ENCODE measurements around the gene MYDGF.

MYDGF gene

DNA sequence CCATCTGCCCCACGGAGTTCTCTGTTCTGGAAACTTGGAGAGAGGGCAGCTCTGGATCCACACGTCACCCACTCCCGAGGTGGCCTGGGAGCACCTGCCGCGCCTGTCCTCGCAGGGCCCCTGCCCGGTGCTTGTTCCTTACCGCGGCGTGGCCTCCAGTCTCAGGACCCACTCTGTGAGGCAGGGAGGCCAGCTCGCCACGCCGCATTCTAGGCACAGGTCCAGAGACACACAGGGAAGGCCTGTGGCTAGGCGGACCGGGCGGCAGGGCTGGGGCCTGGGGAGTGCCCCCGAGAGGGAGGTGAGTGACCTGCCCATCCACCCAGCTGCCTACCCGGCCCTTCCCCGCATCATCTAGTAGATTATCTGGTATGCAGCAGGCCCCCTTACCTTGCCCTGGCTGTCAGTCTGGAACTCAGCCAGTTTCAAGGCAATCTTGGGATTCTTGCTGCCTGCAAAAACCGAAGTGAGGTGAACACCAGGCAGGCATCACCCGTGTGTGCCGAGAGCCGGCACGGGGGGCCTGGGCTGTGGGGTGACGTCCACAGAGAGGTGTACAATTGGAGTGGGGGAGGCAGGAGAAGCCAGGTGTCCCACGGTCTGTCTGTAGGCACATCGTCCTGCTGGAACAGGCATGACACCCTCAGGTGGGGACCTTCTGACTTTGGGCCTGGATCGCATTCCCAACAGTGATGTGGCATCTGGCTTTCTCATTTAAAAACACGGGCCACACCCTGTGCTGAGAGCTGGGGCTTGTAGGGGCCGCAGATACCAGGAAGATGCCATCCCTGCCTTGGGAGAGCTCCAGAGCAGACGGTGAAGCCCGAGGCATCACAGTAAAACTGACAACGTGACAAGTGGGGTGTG lies 29.9 kb upstream of the MYDGF start:
- Histone ChIP-seq H3K27ac (ENCODE audit: low read depth, low read length) (no peak overlapping the region), H3K4me3 (ENCODE audit: low read length) (no peak overlapping the region), H3K4me1 (ENCODE audit: insufficient read depth, low read length) (no peaks in the 10 kb centered on the region), H3K9me3 (ENCODE audit: insufficient read depth, low read depth, low read length) (no peaks in the 10 kb centered on the region), H3K36me3 (ENCODE audit: insufficient read depth, low read length) (peaks cover 88% of the 10 kb centered on the region), H3K27me3 (ENCODE audit: insufficient read depth, low read length) (no peaks in the 10 kb centered on the region), H3K9ac (ENCODE audit: low read depth, low read length) (no peak overlapping the region)
- WGBS = 95% methylated on average over 33 of the region's 33 CpGs

DNA sequence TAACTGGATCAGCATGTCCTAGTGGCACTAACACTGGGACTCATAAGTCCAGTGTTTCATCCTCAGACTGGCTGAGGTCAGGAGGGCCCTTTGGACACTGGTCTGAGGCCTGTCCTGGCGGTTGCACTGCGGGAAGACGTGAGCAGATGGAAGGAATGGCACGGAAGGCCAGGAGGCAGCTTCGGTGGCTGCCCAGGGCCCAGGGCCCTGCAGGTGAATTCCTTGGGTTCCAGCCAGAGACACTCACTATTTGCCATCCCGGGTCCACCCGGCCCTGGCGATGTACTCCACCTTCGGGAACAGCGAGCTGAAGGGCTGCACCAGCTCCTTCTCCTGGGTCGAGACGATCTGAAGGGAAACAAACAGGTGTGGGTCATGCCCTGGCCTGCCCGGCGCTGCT lies 27.2 kb upstream of the MYDGF start:
- no peak overlapping the region for H3K27ac ChIP-seq (ENCODE audit: low read depth, low read length)
- H3K36me3 ChIP-seq (ENCODE audit: insufficient read depth, low read length) = peaks cover 83% of the 10 kb centered on the region
- H3K27me3 ChIP-seq (ENCODE audit: insufficient read depth, low read length) = no peaks in the 10 kb centered on the region
- H3K9me3 ChIP-seq (ENCODE audit: insufficient read depth, low read depth, low read length) = no peaks in the 10 kb centered on the region
- H3K9ac ChIP-seq (ENCODE audit: low read depth, low read length) = no peak overlapping the region
- 97% methylated on average over 14 of the region's 14 CpGs for WGBS
- H3K4me3 ChIP-seq (ENCODE audit: low read length) = no peak overlapping the region
- H3K4me1 ChIP-seq (ENCODE audit: insufficient read depth, low read length) = no peaks in the 10 kb centered on the region

DNA sequence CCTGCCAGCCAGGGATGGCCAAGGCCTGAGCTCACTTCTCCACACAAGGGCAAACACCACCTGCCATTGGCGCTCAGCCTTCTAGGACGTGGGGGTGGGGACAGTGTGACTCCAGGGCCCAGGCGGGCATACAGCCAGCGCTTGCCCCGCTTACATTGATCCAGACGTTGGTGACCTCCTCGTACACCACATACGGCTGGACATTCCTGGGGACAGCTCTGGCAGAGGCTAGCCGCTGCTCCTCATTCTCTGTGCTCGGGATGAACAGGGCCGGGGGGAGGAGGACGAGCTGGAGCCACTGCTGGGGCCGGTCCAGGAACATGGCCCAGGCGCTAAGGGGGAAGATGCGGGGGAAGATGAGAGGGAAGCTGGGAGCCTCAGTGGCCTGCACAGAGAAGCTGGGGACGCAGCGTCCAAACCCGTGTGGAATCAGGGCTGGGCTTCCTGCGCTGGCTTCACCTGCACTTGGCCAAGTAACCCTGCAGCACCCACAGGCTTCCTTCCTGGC lies 25.1 kb upstream of the MYDGF start:
- no peak overlapping the region for H3K9ac ChIP-seq (ENCODE audit: low read depth, low read length)
- no peaks in the 10 kb centered on the region for H3K4me1 ChIP-seq (ENCODE audit: insufficient read depth, low read length)
- WGBS = 94% methylated on average over 19 of the region's 19 CpGs
- no peaks in the 10 kb centered on the region for H3K27me3 ChIP-seq (ENCODE audit: insufficient read depth, low read length)
- no peak overlapping the region for H3K27ac ChIP-seq (ENCODE audit: low read depth, low read length)
- no peak overlapping the region for H3K4me3 ChIP-seq (ENCODE audit: low read length)
- peaks cover 72% of the 10 kb centered on the region for H3K36me3 ChIP-seq (ENCODE audit: insufficient read depth, low read length)
- no peaks in the 10 kb centered on the region for H3K9me3 ChIP-seq (ENCODE audit: insufficient read depth, low read depth, low read length)

DNA sequence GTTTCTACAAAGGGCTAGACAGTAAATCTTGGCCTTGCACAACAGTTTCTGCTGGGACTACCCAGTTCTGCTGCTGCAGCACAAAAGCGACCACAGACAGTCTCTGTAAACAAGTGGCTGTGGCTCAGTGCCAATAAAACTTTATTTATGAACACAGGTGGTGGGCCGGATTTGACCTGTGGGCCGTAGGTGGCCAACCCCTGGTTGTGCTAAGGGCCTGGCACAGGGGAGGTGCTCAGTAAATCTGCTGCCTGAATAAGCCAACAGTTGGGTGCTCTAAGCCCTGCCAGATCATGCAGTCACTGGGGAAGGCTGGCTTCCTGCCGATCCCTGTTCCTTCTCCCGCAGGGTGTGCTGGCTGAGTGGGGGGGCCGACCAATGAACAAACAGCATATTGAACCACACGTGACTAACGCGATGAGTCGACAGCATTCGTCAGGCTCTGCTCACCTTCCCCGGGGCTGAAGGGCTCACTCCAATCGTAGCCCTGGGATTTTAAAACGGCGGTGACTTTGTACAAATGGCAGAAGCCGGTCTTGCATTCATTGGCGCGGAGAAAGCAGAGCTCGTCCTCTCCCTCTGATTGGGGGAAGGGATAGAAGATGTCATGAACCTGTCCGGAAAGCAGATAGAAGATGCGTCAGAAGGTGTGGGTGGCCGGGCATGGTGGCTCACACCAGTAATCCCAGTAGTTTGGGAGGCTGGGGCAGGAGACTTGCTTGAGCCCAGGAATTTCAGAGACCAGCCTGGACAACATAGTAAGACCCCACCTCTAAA lies 24.3 kb upstream of the MYDGF start:
- H3K27me3 ChIP-seq (ENCODE audit: insufficient read depth, low read length) = no peaks in the 10 kb centered on the region
- no peaks in the 10 kb centered on the region for H3K4me1 ChIP-seq (ENCODE audit: insufficient read depth, low read length)
- H3K36me3 ChIP-seq (ENCODE audit: insufficient read depth, low read length) = peaks cover 72% of the 10 kb centered on the region
- 95% methylated on average over 22 of the region's 22 CpGs for WGBS
- H3K9me3 ChIP-seq (ENCODE audit: insufficient read depth, low read depth, low read length) = no peaks in the 10 kb centered on the region
- no peak overlapping the region for H3K27ac ChIP-seq (ENCODE audit: low read depth, low read length)
- no peak overlapping the region for H3K4me3 ChIP-seq (ENCODE audit: low read length)
- no peak overlapping the region for H3K9ac ChIP-seq (ENCODE audit: low read depth, low read length)

DNA sequence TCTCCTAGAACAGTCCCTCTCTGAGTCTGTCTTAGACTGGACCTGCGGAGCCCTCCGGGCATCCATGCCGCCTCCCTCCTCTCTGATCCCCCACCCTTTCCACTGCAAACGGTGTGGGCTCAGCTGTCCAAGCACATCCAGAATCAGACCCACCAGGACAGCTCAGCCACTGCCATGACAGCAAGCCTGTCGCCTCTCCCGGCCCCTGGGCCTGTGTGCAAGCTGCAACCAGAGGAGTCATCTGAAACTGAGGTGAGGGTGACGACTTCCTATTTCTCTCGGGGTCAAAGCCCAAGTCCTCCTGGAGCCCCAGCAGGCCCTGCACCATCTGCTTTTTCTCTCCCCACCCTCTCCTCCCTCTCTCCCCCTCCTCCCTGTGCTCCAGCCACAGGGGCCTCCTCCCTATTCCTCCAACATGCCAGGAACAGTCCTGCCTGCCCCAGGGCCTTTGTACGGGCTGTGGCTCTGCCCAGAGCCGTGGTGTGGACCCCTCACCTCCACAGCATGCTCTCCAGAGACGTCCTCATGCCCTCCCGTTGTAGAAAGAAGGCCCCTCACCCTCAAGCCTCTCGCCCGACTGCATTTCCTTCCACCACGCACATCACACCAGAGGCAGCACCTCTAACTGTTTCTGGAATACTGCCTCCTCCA lies 23.5 kb upstream of the MYDGF start:
- WGBS = 94% methylated on average over 15 of the region's 15 CpGs
- no peaks in the 10 kb centered on the region for H3K27me3 ChIP-seq (ENCODE audit: insufficient read depth, low read length)
- H3K9me3 ChIP-seq (ENCODE audit: insufficient read depth, low read depth, low read length) = no peaks in the 10 kb centered on the region
- H3K36me3 ChIP-seq (ENCODE audit: insufficient read depth, low read length) = peaks cover 74% of the 10 kb centered on the region
- no peak overlapping the region for H3K4me3 ChIP-seq (ENCODE audit: low read length)
- H3K27ac ChIP-seq (ENCODE audit: low read depth, low read length) = no peak overlapping the region
- no peaks in the 10 kb centered on the region for H3K4me1 ChIP-seq (ENCODE audit: insufficient read depth, low read length)
- H3K9ac ChIP-seq (ENCODE audit: low read depth, low read length) = no peak overlapping the region

DNA sequence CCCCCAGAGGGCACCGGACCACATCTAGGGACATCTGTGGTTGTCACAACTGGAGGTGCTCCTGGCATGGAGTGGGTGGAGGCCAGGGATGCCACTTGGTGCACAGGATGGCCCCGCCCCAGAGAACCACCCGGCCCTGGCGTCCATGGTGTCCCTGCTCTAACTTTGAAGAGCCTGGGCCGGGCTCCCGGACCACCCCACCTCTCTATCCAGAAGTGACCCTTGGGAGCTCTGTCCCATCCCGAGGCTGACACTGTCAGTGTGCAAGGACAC lies 22.9 kb upstream of the MYDGF start:
- H3K4me3 ChIP-seq (ENCODE audit: low read length) = no peak overlapping the region
- no peak overlapping the region for H3K9ac ChIP-seq (ENCODE audit: low read depth, low read length)
- H3K9me3 ChIP-seq (ENCODE audit: insufficient read depth, low read depth, low read length) = no peaks in the 10 kb centered on the region
- WGBS = 95% methylated on average over 7 of the region's 7 CpGs
- no peak overlapping the region for H3K27ac ChIP-seq (ENCODE audit: low read depth, low read length)
- H3K36me3 ChIP-seq (ENCODE audit: insufficient read depth, low read length) = peaks cover 74% of the 10 kb centered on the region
- no peaks in the 10 kb centered on the region for H3K4me1 ChIP-seq (ENCODE audit: insufficient read depth, low read length)
- no peaks in the 10 kb centered on the region for H3K27me3 ChIP-seq (ENCODE audit: insufficient read depth, low read length)

DNA sequence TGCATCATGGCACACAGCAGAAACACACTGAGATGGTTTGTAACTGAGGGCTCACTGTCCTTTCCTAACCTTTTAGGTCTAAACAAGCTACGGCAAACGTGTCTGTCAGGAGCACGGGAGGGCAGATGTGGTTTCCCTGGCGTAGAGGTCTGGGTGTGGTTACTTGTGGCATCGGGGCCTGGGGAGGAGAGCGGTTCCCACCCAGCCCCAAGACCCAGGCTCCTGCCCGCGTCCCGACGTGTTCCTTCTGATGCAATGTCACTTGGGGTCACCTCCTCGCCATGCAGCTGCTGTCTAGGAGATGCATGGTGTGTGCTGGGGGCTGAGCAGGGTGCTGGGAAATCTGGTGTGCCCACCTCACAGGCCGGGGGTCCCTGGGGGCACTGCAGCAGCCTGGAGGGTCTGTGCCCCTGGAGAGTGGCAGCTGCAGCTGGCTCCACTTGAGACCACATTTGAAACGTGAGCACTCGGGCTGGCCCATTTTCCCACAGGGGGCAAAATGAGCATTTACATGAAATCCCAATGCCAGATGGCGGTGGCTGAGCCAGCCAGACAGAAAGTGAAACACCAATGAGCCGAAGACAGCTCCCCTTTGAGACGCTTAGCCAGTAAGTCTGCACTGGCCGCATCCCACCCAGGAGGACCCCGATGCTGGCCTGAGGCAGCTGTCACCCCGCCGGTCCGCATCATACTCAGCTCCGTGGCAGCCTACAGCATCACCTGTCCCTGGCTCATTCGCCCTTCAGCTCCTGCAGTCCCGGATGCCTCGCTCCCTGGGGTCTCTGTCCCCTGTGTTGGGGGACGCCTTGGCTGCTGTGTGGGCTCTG lies 22.3 kb upstream of the MYDGF start:
- H3K27me3 ChIP-seq (ENCODE audit: insufficient read depth, low read length) = no peaks in the 10 kb centered on the region
- no peak overlapping the region for H3K9ac ChIP-seq (ENCODE audit: low read depth, low read length)
- peaks cover 71% of the 10 kb centered on the region for H3K36me3 ChIP-seq (ENCODE audit: insufficient read depth, low read length)
- no peak overlapping the region for H3K27ac ChIP-seq (ENCODE audit: low read depth, low read length)
- no peaks in the 10 kb centered on the region for H3K9me3 ChIP-seq (ENCODE audit: insufficient read depth, low read depth, low read length)
- no peaks in the 10 kb centered on the region for H3K4me1 ChIP-seq (ENCODE audit: insufficient read depth, low read length)
- H3K4me3 ChIP-seq (ENCODE audit: low read length) = no peak overlapping the region
- 95% methylated on average over 27 of the region's 27 CpGs for WGBS

DNA sequence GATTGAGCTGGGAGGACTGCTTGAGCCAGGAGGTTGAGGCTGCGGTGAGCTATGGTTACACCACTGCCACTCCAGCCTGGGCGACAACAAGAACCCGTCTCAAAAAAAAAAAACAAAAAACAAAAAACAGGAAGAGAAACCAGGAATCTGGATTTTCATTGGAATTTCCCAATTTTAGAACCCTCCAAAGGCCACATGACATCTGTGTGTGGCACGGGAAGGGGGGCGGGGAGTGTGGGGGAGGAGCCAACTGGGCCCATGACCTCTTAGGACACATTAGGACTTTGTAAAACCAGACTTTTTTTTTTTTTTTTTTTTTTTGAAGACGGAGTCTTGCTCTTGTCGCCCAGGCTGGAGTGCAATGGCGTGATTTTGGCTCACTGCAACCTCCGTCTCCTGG lies 21.2 kb upstream of the MYDGF start:
- H3K27ac ChIP-seq (ENCODE audit: low read depth, low read length) = no peak overlapping the region
- no peaks in the 10 kb centered on the region for H3K27me3 ChIP-seq (ENCODE audit: insufficient read depth, low read length)
- no peaks in the 10 kb centered on the region for H3K4me1 ChIP-seq (ENCODE audit: insufficient read depth, low read length)
- peaks cover 70% of the 10 kb centered on the region for H3K36me3 ChIP-seq (ENCODE audit: insufficient read depth, low read length)
- H3K9me3 ChIP-seq (ENCODE audit: insufficient read depth, low read depth, low read length) = no peaks in the 10 kb centered on the region
- no peak overlapping the region for H3K9ac ChIP-seq (ENCODE audit: low read depth, low read length)
- no peak overlapping the region for H3K4me3 ChIP-seq (ENCODE audit: low read length)
- WGBS = 99% methylated on average over 9 of the region's 9 CpGs

DNA sequence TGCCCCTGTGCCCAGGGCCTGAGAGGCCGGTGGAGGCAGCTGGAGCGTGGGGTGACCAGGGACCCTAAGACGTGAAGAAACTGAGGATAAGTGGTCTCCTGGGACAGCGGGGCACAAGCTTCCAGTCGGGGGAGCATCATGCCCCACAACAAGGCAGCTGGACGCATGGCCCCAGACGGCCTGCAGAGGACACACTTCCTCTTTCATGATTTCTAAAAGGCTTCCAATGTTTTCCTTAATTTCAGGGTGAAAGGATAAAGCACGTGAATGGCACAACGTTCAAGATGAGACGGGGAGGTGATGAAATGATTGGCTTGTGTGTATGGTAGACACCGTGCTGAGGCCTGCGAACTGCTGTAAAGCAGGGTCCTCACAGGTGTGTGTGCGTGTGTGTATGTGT lies 20.2 kb upstream of the MYDGF start:
- no peak overlapping the region for H3K4me3 ChIP-seq (ENCODE audit: low read length)
- H3K36me3 ChIP-seq (ENCODE audit: insufficient read depth, low read length) = peaks cover 67% of the 10 kb centered on the region
- 90% methylated on average over 13 of the region's 13 CpGs for WGBS
- no peaks in the 10 kb centered on the region for H3K4me1 ChIP-seq (ENCODE audit: insufficient read depth, low read length)
- no peaks in the 10 kb centered on the region for H3K27me3 ChIP-seq (ENCODE audit: insufficient read depth, low read length)
- H3K9me3 ChIP-seq (ENCODE audit: insufficient read depth, low read depth, low read length) = no peaks in the 10 kb centered on the region
- no peak overlapping the region for H3K27ac ChIP-seq (ENCODE audit: low read depth, low read length)
- no peak overlapping the region for H3K9ac ChIP-seq (ENCODE audit: low read depth, low read length)

DNA sequence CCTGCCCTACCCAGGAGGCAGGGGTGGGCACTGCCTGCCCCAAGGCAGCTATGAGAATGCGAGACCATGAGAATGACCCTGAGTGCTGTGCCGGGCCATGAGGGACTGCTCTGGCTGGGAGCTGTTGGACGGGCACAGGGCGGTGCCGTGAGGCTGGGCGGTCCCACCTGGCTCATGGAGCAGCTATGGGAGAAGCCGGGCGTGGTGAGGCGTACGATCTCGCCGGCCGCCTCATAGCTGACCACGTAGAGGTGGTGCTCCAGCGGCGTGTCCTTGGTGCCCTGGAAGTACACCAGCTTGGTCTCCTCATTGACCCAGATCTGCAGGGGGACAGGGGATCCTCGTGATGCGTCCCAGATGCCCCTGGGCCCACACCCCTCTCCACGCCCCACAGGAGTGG lies 19.3 kb upstream of the MYDGF start:
- no peaks in the 10 kb centered on the region for H3K27me3 ChIP-seq (ENCODE audit: insufficient read depth, low read length)
- no peak overlapping the region for H3K27ac ChIP-seq (ENCODE audit: low read depth, low read length)
- no peaks in the 10 kb centered on the region for H3K9me3 ChIP-seq (ENCODE audit: insufficient read depth, low read depth, low read length)
- peaks cover 65% of the 10 kb centered on the region for H3K36me3 ChIP-seq (ENCODE audit: insufficient read depth, low read length)
- WGBS = 97% methylated on average over 19 of the region's 19 CpGs
- no peak overlapping the region for H3K9ac ChIP-seq (ENCODE audit: low read depth, low read length)
- H3K4me1 ChIP-seq (ENCODE audit: insufficient read depth, low read length) = no peaks in the 10 kb centered on the region
- H3K4me3 ChIP-seq (ENCODE audit: low read length) = no peak overlapping the region

Measured in HUES64 (cell line).